Fibroblast of lung (primary cell): ENCODE data around the gene DUSP9.

Experiments used
- EZH2 ChIP-seq: IDR thresholded peaks from 2 replicates; pipeline ENCODE4 v1.5.1; 2012; ENCODE audit warnings: low read length, control low read depth, mild to moderate bottlenecking; ENCODE audit errors: missing control alignments
- TF ChIP-seq, protein P1 (sequence below), 2 donors: IDR thresholded peaks in 1 of 2; conservative IDR thresholded peaks in 1 of 2; 1 replicate in 1 of 2; 2 replicates in 1 of 2; pipeline ENCODE4 v1.5.1; 2011 to 2012; ENCODE audit warnings: low read length in 2 of 2, control low read depth in 1 of 2, inconsistent platforms in 1 of 2, low read depth in 1 of 2, mild to moderate bottlenecking in 1 of 2

DNA sequence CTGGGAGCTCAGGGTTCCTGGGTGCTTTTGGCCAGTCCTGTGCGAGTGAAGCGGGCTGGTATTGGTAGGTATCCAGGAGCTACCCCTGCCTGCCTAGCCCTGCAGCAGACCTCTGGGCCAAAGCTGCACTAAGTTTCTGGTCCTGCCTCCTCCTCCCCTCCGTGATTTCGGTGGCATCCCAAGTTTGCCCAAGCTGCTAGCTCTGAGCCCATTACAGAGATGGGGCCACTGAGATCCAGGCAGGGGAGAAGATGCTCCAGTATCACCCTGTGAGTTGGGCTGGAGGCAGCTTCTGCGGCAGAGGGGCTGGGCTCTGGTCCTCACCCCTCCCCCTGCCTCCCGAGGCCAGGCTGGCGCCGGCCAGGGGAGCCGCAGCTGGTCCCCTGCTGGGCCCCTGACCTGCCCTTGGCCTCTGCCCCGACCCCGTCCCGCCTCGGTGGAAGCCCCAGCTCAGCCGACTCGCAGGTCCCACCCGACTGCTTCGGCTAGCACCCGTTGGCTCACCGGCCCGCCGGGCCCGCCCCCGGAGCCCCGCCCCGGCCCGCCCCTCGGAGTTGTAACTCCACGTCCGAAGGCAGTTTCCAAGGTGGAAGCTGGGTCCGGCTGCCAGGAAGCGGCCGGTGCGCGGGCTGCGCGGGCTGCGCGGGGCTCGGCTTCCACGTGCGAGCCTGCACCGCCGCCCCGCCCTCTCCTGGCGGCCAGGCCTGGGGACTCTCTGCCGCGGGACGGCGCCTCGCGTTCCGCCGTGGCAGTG is at the start of gene DUSP9:
- TF ChIP-seq, protein P1, sequence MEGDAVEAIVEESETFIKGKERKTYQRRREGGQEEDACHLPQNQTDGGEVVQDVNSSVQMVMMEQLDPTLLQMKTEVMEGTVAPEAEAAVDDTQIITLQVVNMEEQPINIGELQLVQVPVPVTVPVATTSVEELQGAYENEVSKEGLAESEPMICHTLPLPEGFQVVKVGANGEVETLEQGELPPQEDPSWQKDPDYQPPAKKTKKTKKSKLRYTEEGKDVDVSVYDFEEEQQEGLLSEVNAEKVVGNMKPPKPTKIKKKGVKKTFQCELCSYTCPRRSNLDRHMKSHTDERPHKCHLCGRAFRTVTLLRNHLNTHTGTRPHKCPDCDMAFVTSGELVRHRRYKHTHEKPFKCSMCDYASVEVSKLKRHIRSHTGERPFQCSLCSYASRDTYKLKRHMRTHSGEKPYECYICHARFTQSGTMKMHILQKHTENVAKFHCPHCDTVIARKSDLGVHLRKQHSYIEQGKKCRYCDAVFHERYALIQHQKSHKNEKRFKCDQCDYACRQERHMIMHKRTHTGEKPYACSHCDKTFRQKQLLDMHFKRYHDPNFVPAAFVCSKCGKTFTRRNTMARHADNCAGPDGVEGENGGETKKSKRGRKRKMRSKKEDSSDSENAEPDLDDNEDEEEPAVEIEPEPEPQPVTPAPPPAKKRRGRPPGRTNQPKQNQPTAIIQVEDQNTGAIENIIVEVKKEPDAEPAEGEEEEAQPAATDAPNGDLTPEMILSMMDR (conservative IDR thresholded peaks at IDR 0.05 in 1 of 2, IDR thresholded peaks at IDR 0.05 in 1 of 2; ENCODE audit: low read depth in 1 of 2, low read length in 2 of 2): no peak
- TF ChIP-seq EZH2: no peak
